HCT116 (cell line): ENCODE data around the gene TOP1. TPM values are rescaled to one million over a fixed set of nuclear protein-coding genes. Genes with fewer than 3 reads are reported as not detected.

Experiments used
- ATAC-seq: fragments of 200-7000 bp; cut with Tn5 transposase; 2 replicates; pipeline ENCODE4 v1.9.1; 2020; ENCODE audit warnings: mild to moderate bottlenecking, moderate library complexity
- BruUV-seq: library from RNA; stranded (reverse); fragments of 400-500 nt; replicated peaks from 2 replicates; lab custom pipeline; 2021; lab: Mats Ljungman, UMichigan
- CTCF ChIA-PET: fragments of 300-600 bp; sonication (Branson Sonifier 250); formaldehyde crosslinking; loops from one replicate; lab custom pipeline; 2021; ENCODE audit warnings: antibody characterized with exemption; lab: Charles Lee
- POLR2A ChIA-PET: fragments of 300-600, 350-600 bp; sonication (Branson Sonifier 250); formaldehyde crosslinking; loops from one replicate; lab custom pipeline; 2021; ENCODE audit warnings: antibody characterized with exemption; lab: Charles Lee
- RAD21 ChIA-PET, 2 experiments: fragments of 300-600 bp; sonication (Branson Sonifier 250); formaldehyde crosslinking; loops; one replicate each; lab custom pipeline; 2023; ENCODE audit warnings: low total read pairs in 2 of 2; ENCODE audit not compliant: uncharacterized antibody in 2 of 2, unreplicated experiment in 2 of 2, low non-redundant PET in 1 of 2; lab: Charles Lee
- DNase-seq: peaks from one replicate; pipeline ENCODE4 v3.0.0-alpha.2; 2010; ENCODE audit warnings: low read depth, low spot score
- H2AFZ ChIP-seq: fragments of 200-600 bp; shearing (Covaris generic), sonication (generic); 2 replicates; pipeline ENCODE4 v1.6.1; 2017; ENCODE audit warnings: low read depth, mixed run types, mixed read lengths, antibody characterized with exemption, low read length; ENCODE audit not compliant: poor library complexity, severe bottlenecking
- H3K27ac ChIP-seq: 2 replicates; pipeline ENCODE4 v1.5.1; 2012; ENCODE audit warnings: low read depth, low read length
- H3K27me3 ChIP-seq: fragments of 200-600 bp; sonication (generic); 2 replicates; pipeline ENCODE4 v1.6.1; 2016; ENCODE audit warnings: mixed run types, low read length, mixed read lengths; ENCODE audit not compliant: insufficient read depth
- H3K36me3 ChIP-seq, 2 experiments: fragments of 200-500 bp in 1 of 2; fragments of 200-600 bp in 1 of 2; sonication (Bioruptor generic) in 1 of 2; sonication (generic) in 1 of 2; 2 replicates each; pipeline versions ENCODE4 v1.5.1 to v1.6.1; 2014 to 2016; ENCODE audit warnings: low read length in 2 of 2, inconsistent platforms in 1 of 2, mixed read lengths in 1 of 2, mixed run types in 1 of 2; ENCODE audit not compliant: insufficient read depth in 2 of 2, control insufficient read depth in 1 of 2
- H3K4me1 ChIP-seq, 2 experiments: fragments of 200-600 bp in 1 of 2; sonication (generic) in 1 of 2; 2 replicates each; pipeline versions ENCODE4 v1.5.1 to v1.6.1; 2012 to 2017; ENCODE audit warnings: low read length in 2 of 2, inconsistent platforms in 1 of 2, mild to moderate bottlenecking in 1 of 2, mixed read lengths in 1 of 2, mixed run types in 1 of 2, moderate library complexity in 1 of 2; ENCODE audit not compliant: insufficient read depth in 2 of 2, control insufficient read depth in 1 of 2
- H3K4me2 ChIP-seq: fragments of 200-600 bp; sonication (generic); 2 replicates; pipeline ENCODE4 v1.6.1; 2017; ENCODE audit warnings: mixed run types, low read length, mixed read lengths
- H3K4me3 ChIP-seq, 2 experiments: fragments of 200-600 bp in 1 of 2; sonication (generic) in 1 of 2; replicated peaks in 1 of 2; 2 replicates each; pipeline ENCODE4 v1.5.1; 2011 to 2016; ENCODE audit warnings: low read length in 2 of 2, control low read depth in 1 of 2, low read depth in 1 of 2, mild to moderate bottlenecking in 1 of 2, mixed read lengths in 1 of 2, mixed run types in 1 of 2
- H3K79me2 ChIP-seq: fragments of 200-600 bp; sonication (generic); 2 replicates; pipeline ENCODE4 v1.6.1; 2017; ENCODE audit warnings: mild to moderate bottlenecking, mixed run types, low read length, moderate library complexity, mixed read lengths; ENCODE audit not compliant: insufficient read depth
- H3K9ac ChIP-seq: fragments of 200-600 bp; sonication (generic); 2 replicates; pipeline ENCODE4 v1.6.1; 2016; ENCODE audit warnings: low read length, mixed read lengths
- H3K9me2 ChIP-seq: fragments of 200-600 bp; sonication (generic), shearing (Covaris generic); 2 replicates; pipeline ENCODE4 v1.6.1; 2017; ENCODE audit warnings: mixed run types, mild to moderate bottlenecking, moderate library complexity; ENCODE audit not compliant: insufficient read depth
- H3K9me3 ChIP-seq, 2 experiments: fragments of 200-500 bp in 1 of 2; fragments of 200-600 bp in 1 of 2; sonication (Bioruptor generic) in 1 of 2; sonication (generic) in 1 of 2; 2 replicates each; pipeline ENCODE4 v1.6.1; 2014 to 2017; ENCODE audit warnings: low read length in 2 of 2, mixed read lengths in 2 of 2, inconsistent platforms in 1 of 2, low read depth in 1 of 2, mild to moderate bottlenecking in 1 of 2, mixed run types in 1 of 2, moderate library complexity in 1 of 2; ENCODE audit not compliant: control insufficient read depth in 1 of 2, insufficient read depth in 1 of 2
- H4K20me1 ChIP-seq: fragments of 200-600 bp; sonication (generic), shearing (Covaris generic); 2 replicates; pipeline ENCODE4 v1.6.1; 2017; ENCODE audit warnings: mixed run types, mild to moderate bottlenecking, moderate library complexity; ENCODE audit not compliant: insufficient read depth
- CEBPB ChIP-seq: IDR thresholded peaks from 2 replicates; pipeline ENCODE4 v1.6.1; 2012; ENCODE audit warnings: low read depth
- ELF1 ChIP-seq: IDR thresholded peaks from 2 replicates; pipeline ENCODE4 v1.6.1; 2012; ENCODE audit warnings: low read depth, borderline replicate concordance
- EZH2 ChIP-seq: fragments of 200-600 bp; sonication (generic); IDR thresholded peaks from 2 replicates; pipeline ENCODE4 v1.6.1; 2017; ENCODE audit warnings: antibody characterized with exemption, mixed run types
- EZH2phosphoT487 ChIP-seq: fragments of 200-600 bp; IDR thresholded peaks from 2 replicates; pipeline ENCODE4 v1.6.1; 2018; ENCODE audit warnings: antibody characterized with exemption, borderline replicate concordance
- FOSL1 ChIP-seq: IDR thresholded peaks from 2 replicates; pipeline ENCODE4 v1.6.1; 2012; ENCODE audit warnings: low read depth
- SRF ChIP-seq: IDR thresholded peaks from 2 replicates; pipeline ENCODE4 v1.6.1; 2012; ENCODE audit warnings: low read depth
- TCF7L2 ChIP-seq: IDR thresholded peaks from 2 replicates; pipeline ENCODE4 v1.7.0; 2011; ENCODE audit warnings: borderline replicate concordance, inconsistent platforms; ENCODE audit not compliant: insufficient read depth, insufficient read length; ENCODE audit errors: extremely low read depth
- intact Hi-C: fragments of 100-400 bp; cut with micrococcal nuclease; formaldehyde crosslinking; loops from 2 replicates; pipeline ENCODE4 v1.10.0; 2022
- total RNA-seq: library from RNA; stranded (reverse); gene quantifications from one replicate; pipeline ENCODE4 v1.2.1, GENCODE V29; 2021; ENCODE audit not compliant: unreplicated experiment
- TF ChIP-seq, protein P1 (sequence below), 3 experiments: fragments of 200-600 bp in 1 of 3; sonication (generic) in 1 of 3; IDR thresholded peaks in 2 of 3; conservative IDR thresholded peaks in 1 of 3; 2 replicates each; pipeline ENCODE4 v1.5.1; 2012 to 2017; ENCODE audit warnings: low read depth in 2 of 3, low read length in 2 of 3, antibody characterized with exemption in 1 of 3, borderline replicate concordance in 1 of 3, control low read depth in 1 of 3, mild to moderate bottlenecking in 1 of 3, mixed read lengths in 1 of 3, mixed run types in 1 of 3, moderate library complexity in 1 of 3; ENCODE audit not compliant: insufficient read depth in 1 of 3
- TF ChIP-seq, protein P2 (sequence below): IDR thresholded peaks from 2 replicates; pipeline ENCODE4 v1.6.1; 2012
- TF ChIP-seq, protein P3 (sequence below): IDR thresholded peaks from 2 replicates; pipeline ENCODE4 v1.6.1; 2012; ENCODE audit warnings: low read depth
- TF ChIP-seq, protein P4 (sequence below): IDR thresholded peaks from 2 replicates; pipeline ENCODE4 v1.6.1; 2011; ENCODE audit warnings: mild to moderate bottlenecking, low read length, moderate library complexity; ENCODE audit not compliant: insufficient replicate concordance; ENCODE audit errors: extremely low read depth

TOP1 gene
- total RNA-seq, 1 experiment from 2014 or later: 190 TPM

DNA sequence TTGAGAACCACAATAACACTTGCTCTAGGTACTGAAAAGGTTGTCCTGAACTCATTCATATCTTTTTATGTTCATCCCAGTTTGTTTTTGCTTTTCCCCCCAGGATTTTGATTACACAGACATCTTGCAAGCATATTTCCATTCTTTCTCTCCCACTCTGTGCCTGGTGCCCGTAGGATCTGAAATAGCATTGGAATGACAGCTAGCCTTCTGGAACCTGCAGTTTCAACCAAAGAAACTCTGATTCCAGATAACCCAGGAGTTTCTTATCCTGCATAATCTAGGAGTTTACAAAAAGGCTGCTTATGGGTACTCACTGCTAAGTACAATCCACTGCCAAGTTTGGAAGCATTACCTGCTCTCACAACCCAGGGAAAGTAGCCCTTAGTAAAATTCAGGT, 79.9 kb downstream of the TOP1 start:
- Histone ChIP-seq H3K27ac (no peak overlapping the region), H3K9ac (no peak overlapping the region), H3K4me1 (peaks cover 4 to 15% of the 10 kb centered on the region in 2 experiments; a peak in 2 of 4 replicates), H3K9me3 (no peaks in the 10 kb centered on the region), H4K20me1 (peaks cover 14% of the 10 kb centered on the region; the same call in 1 of the 2 replicates), H3K4me2 (no peak overlapping the region), H3K79me2 (peaks cover 76% of the 10 kb centered on the region), H3K36me3 (peaks cover 58 to 68% of the 10 kb centered on the region in 2 experiments), H3K27me3 (no peaks in the 10 kb centered on the region), H2AFZ (no peak overlapping the region), H3K4me3 (no peak overlapping the region), H3K9me2 (no peaks in the 10 kb centered on the region)
- ChIA-PET POLR2A (no interaction called here), CTCF (interaction anchor here (1.0 to 1.1 kb wide), 2 partner anchors 28 to 118 kb away, joined by 3 read pairs; no protein-coding TSS in a partner anchor), RAD21 (interaction anchor here in 1 of 2 experiments (1.5 kb wide), 1 partner anchor 118 kb away, joined by 4 read pairs; no protein-coding TSS in a partner anchor)
- DNase-seq (no peak), ATAC-seq (no peak)
- BruUV-seq: no TSS peak
- intact Hi-C loops: no loop called here
- TF ChIP-seq, protein P1, sequence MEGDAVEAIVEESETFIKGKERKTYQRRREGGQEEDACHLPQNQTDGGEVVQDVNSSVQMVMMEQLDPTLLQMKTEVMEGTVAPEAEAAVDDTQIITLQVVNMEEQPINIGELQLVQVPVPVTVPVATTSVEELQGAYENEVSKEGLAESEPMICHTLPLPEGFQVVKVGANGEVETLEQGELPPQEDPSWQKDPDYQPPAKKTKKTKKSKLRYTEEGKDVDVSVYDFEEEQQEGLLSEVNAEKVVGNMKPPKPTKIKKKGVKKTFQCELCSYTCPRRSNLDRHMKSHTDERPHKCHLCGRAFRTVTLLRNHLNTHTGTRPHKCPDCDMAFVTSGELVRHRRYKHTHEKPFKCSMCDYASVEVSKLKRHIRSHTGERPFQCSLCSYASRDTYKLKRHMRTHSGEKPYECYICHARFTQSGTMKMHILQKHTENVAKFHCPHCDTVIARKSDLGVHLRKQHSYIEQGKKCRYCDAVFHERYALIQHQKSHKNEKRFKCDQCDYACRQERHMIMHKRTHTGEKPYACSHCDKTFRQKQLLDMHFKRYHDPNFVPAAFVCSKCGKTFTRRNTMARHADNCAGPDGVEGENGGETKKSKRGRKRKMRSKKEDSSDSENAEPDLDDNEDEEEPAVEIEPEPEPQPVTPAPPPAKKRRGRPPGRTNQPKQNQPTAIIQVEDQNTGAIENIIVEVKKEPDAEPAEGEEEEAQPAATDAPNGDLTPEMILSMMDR (IDR thresholded peaks at IDR 0.05 in 2 of 3, conservative IDR thresholded peaks at IDR 0.05 in 1 of 3; ENCODE audit: borderline replicate concordance in 1 of 3, insufficient read depth in 1 of 3, low read depth in 2 of 3, low read length in 2 of 3): no peak
- TF ChIP-seq, protein P2, sequence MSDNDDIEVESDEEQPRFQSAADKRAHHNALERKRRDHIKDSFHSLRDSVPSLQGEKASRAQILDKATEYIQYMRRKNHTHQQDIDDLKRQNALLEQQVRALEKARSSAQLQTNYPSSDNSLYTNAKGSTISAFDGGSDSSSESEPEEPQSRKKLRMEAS: no peak
- no peak for TF ChIP-seq FOSL1
- TF ChIP-seq SRF: no peak
- TF ChIP-seq, protein P3, sequence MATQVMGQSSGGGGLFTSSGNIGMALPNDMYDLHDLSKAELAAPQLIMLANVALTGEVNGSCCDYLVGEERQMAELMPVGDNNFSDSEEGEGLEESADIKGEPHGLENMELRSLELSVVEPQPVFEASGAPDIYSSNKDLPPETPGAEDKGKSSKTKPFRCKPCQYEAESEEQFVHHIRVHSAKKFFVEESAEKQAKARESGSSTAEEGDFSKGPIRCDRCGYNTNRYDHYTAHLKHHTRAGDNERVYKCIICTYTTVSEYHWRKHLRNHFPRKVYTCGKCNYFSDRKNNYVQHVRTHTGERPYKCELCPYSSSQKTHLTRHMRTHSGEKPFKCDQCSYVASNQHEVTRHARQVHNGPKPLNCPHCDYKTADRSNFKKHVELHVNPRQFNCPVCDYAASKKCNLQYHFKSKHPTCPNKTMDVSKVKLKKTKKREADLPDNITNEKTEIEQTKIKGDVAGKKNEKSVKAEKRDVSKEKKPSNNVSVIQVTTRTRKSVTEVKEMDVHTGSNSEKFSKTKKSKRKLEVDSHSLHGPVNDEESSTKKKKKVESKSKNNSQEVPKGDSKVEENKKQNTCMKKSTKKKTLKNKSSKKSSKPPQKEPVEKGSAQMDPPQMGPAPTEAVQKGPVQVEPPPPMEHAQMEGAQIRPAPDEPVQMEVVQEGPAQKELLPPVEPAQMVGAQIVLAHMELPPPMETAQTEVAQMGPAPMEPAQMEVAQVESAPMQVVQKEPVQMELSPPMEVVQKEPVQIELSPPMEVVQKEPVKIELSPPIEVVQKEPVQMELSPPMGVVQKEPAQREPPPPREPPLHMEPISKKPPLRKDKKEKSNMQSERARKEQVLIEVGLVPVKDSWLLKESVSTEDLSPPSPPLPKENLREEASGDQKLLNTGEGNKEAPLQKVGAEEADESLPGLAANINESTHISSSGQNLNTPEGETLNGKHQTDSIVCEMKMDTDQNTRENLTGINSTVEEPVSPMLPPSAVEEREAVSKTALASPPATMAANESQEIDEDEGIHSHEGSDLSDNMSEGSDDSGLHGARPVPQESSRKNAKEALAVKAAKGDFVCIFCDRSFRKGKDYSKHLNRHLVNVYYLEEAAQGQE: no peak
- no peak for TF ChIP-seq TCF7L2
- TF ChIP-seq ELF1: no peak
- TF ChIP-seq EZH2: no peak
- TF ChIP-seq, protein P4, sequence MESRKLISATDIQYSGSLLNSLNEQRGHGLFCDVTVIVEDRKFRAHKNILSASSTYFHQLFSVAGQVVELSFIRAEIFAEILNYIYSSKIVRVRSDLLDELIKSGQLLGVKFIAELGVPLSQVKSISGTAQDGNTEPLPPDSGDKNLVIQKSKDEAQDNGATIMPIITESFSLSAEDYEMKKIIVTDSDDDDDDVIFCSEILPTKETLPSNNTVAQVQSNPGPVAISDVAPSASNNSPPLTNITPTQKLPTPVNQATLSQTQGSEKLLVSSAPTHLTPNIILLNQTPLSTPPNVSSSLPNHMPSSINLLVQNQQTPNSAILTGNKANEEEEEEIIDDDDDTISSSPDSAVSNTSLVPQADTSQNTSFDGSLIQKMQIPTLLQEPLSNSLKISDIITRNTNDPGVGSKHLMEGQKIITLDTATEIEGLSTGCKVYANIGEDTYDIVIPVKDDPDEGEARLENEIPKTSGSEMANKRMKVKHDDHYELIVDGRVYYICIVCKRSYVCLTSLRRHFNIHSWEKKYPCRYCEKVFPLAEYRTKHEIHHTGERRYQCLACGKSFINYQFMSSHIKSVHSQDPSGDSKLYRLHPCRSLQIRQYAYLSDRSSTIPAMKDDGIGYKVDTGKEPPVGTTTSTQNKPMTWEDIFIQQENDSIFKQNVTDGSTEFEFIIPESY: no peak
- no peak for TF ChIP-seq EZH2phosphoT487
- TF ChIP-seq CEBPB: no peak
